ENCODE results near the gene ACCS. TPM values are rescaled to one million over a fixed set of nuclear protein-coding genes. Genes with fewer than 3 reads are reported as not detected.

ACCS gene
- total RNA-seq, 1 donor from 2014 or later: 21.3 TPM

- peaks cover 4% of the 10 kb centered on the region for H3K27me3 ChIP-seq (ENCODE audit: insufficient read depth, low read length)
- H2AFZ ChIP-seq (ENCODE audit: low read depth, low read length): no peak overlapping the region
- H3K4me1 Mint-ChIP-seq (ENCODE audit: low read depth, unreplicated experiment): peaks cover 27% of the 10 kb centered on the region
- no peak overlapping the region for H3K4me2 ChIP-seq (ENCODE audit: low read length)
- no peaks in the 10 kb centered on the region for H3K36me3 ChIP-seq (ENCODE audit: insufficient read depth, low read length)
- H3K9me3 ChIP-seq (ENCODE audit: insufficient read depth, low read depth, low read length): no peaks in the 10 kb centered on the region
- DNase-seq (ENCODE audit: low read depth) (no peak), FAIRE-seq (no peak)
- H3K4me1 ChIP-seq (ENCODE audit: insufficient read depth, low read length): peaks cover 17% of the 10 kb centered on the region
- no peak overlapping the region for H3K4me3 Mint-ChIP-seq (ENCODE audit: unreplicated experiment)
- no peaks in the 10 kb centered on the region for H4K20me1 ChIP-seq (ENCODE audit: insufficient read depth, low read length)
- H3K79me2 ChIP-seq (ENCODE audit: insufficient read depth, low read length): no peaks in the 10 kb centered on the region
- H3K36me3 Mint-ChIP-seq (ENCODE audit: low read depth, unreplicated experiment): no peaks in the 10 kb centered on the region
- no peak overlapping the region for H3K27ac ChIP-seq (ENCODE audit: low read depth, low read length)
- peaks cover 13% of the 10 kb centered on the region for H3K27me3 Mint-ChIP-seq (ENCODE audit: low read depth, unreplicated experiment)
- no peak overlapping the region for H3K9ac ChIP-seq (ENCODE audit: low read length)
- TF ChIP-seq CTCF (IDR thresholded peaks at IDR 0.05; ENCODE audit: insufficient read depth, low read depth, low read length): no peak
- no peak for TF ChIP-seq EZH2 (IDR thresholded peaks at IDR 0.05; ENCODE audit: insufficient read depth, low read length)
- H3K9me3 Mint-ChIP-seq (ENCODE audit: unreplicated experiment): peaks cover 2% of the 10 kb centered on the region
- no peak overlapping the region for H3K27ac Mint-ChIP-seq (ENCODE audit: unreplicated experiment)
- H3K4me3 ChIP-seq (ENCODE audit: insufficient read depth, low read depth, low read length): no peak overlapping the region
Measured at GRCh38 chr11:44034639-44035038, 31.4 kb upstream of the ACCS start.

- no peaks in the 10 kb centered on the region for H3K9me3 ChIP-seq (ENCODE audit: insufficient read depth, low read depth, low read length)
- no peaks in the 10 kb centered on the region for H3K36me3 ChIP-seq (ENCODE audit: insufficient read depth, low read length)
- H4K20me1 ChIP-seq (ENCODE audit: insufficient read depth, low read length): no peaks in the 10 kb centered on the region
- no peak overlapping the region for H3K9ac ChIP-seq (ENCODE audit: low read length)
- no peaks in the 10 kb centered on the region for H3K79me2 ChIP-seq (ENCODE audit: insufficient read depth, low read length)
- H3K4me2 ChIP-seq (ENCODE audit: low read length): peak overlapping the region; percentile 24
- H3K4me1 ChIP-seq (ENCODE audit: insufficient read depth, low read length): peaks cover 7% of the 10 kb centered on the region
- no peak for TF ChIP-seq EZH2 (IDR thresholded peaks at IDR 0.05; ENCODE audit: insufficient read depth, low read length)
- peak; percentile 91 for TF ChIP-seq CTCF (IDR thresholded peaks at IDR 0.05; ENCODE audit: insufficient read depth, low read depth, low read length)
- Mint-ChIP-seq H3K27me3 (ENCODE audit: low read depth, unreplicated experiment) (peaks cover 13% of the 10 kb centered on the region), H3K4me3 (ENCODE audit: unreplicated experiment) (no peak overlapping the region), H3K4me1 (ENCODE audit: low read depth, unreplicated experiment) (peaks cover 11% of the 10 kb centered on the region), H3K27ac (ENCODE audit: unreplicated experiment) (no peak overlapping the region), H3K36me3 (ENCODE audit: low read depth, unreplicated experiment) (no peaks in the 10 kb centered on the region), H3K9me3 (ENCODE audit: unreplicated experiment) (peaks cover 5% of the 10 kb centered on the region)
- peak; percentile 43 for FAIRE-seq
- peak; percentile 59 for DNase-seq (ENCODE audit: low read depth)
- no peak overlapping the region for H2AFZ ChIP-seq (ENCODE audit: low read depth, low read length)
- H3K4me3 ChIP-seq (ENCODE audit: insufficient read depth, low read depth, low read length): no peak overlapping the region
- H3K27ac ChIP-seq (ENCODE audit: low read depth, low read length): no peak overlapping the region
- H3K27me3 ChIP-seq (ENCODE audit: insufficient read depth, low read length): peaks cover 4% of the 10 kb centered on the region
Measured at GRCh38 chr11:44036811-44037657, 29.0 kb upstream of the ACCS start.

- TF ChIP-seq CTCF (IDR thresholded peaks at IDR 0.05; ENCODE audit: insufficient read depth, low read depth, low read length): no peak
- TF ChIP-seq EZH2 (IDR thresholded peaks at IDR 0.05; ENCODE audit: insufficient read depth, low read length): no peak
- no peak overlapping the region for H3K27ac Mint-ChIP-seq (ENCODE audit: unreplicated experiment)
- H3K9me3 Mint-ChIP-seq (ENCODE audit: unreplicated experiment): peaks cover 5% of the 10 kb centered on the region
- H4K20me1 ChIP-seq (ENCODE audit: insufficient read depth, low read length): no peaks in the 10 kb centered on the region
- H3K4me3 Mint-ChIP-seq (ENCODE audit: unreplicated experiment): no peak overlapping the region
- H3K4me1 ChIP-seq (ENCODE audit: insufficient read depth, low read length): peaks cover 2% of the 10 kb centered on the region
- H2AFZ ChIP-seq (ENCODE audit: low read depth, low read length): no peak overlapping the region
- peaks cover 6% of the 10 kb centered on the region for H3K4me1 Mint-ChIP-seq (ENCODE audit: low read depth, unreplicated experiment)
- H3K4me3 ChIP-seq (ENCODE audit: insufficient read depth, low read depth, low read length): no peak overlapping the region
- H3K36me3 ChIP-seq (ENCODE audit: insufficient read depth, low read length): no peaks in the 10 kb centered on the region
- peaks cover 4% of the 10 kb centered on the region for H3K27me3 ChIP-seq (ENCODE audit: insufficient read depth, low read length)
- H3K36me3 Mint-ChIP-seq (ENCODE audit: low read depth, unreplicated experiment): no peaks in the 10 kb centered on the region
- no peak overlapping the region for H3K9ac ChIP-seq (ENCODE audit: low read length)
- no peak overlapping the region for H3K27ac ChIP-seq (ENCODE audit: low read depth, low read length)
- H3K79me2 ChIP-seq (ENCODE audit: insufficient read depth, low read length): no peaks in the 10 kb centered on the region
- DNase-seq (ENCODE audit: low read depth): no peak
- H3K27me3 Mint-ChIP-seq (ENCODE audit: low read depth, unreplicated experiment): peaks cover 12% of the 10 kb centered on the region
- no peaks in the 10 kb centered on the region for H3K9me3 ChIP-seq (ENCODE audit: insufficient read depth, low read depth, low read length)
- no peak for FAIRE-seq
- no peak overlapping the region for H3K4me2 ChIP-seq (ENCODE audit: low read length)
Measured at GRCh38 chr11:44037658-44037998, 28.4 kb upstream of the ACCS start.
